Stomach (tissue), 9 donors: ENCODE results near the gene UXS1. TPM values are rescaled to one million over a fixed set of nuclear protein-coding genes. Genes with fewer than 3 reads are reported as not detected.

Source experiments
- DNase-seq, 2 donors: peaks; one replicate each; pipeline versions ENCODE4 v3.0.0 to v3.0.0-alpha.2; 2013 to 2019
- H3K27ac ChIP-seq, 5 donors: fragments of 200-600 bp in 4 of 5; sonication (generic) in 4 of 5; one replicate each; pipeline ENCODE4 v1.5.1; 2013 to 2019; ENCODE audit warnings: mild to moderate bottlenecking in 1 of 5, moderate library complexity in 1 of 5
- H3K27me3 ChIP-seq, 3 donors: fragments of 200-600 bp; sonication (generic); one replicate each; pipeline ENCODE4 v1.5.1; 2017 to 2019; ENCODE audit warnings: mixed run types in 1 of 3
- H3K36me3 ChIP-seq, 4 donors: fragments of 200-600 bp; sonication (generic); 1 replicate in 3 of 4; 2 replicates in 1 of 4; pipeline ENCODE4 v1.5.1; 2016 to 2019
- H3K4me1 ChIP-seq, 4 donors: fragments of 200-600 bp; sonication (generic); one replicate each; pipeline ENCODE4 v1.5.1; 2016 to 2019
- H3K4me3 ChIP-seq, 4 donors: fragments of 200-600 bp; sonication (generic) in 3 of 4; one replicate each; pipeline ENCODE4 v1.5.1; 2016 to 2019; ENCODE audit warnings: mild to moderate bottlenecking in 1 of 4
- H3K9me3 ChIP-seq, 4 donors: fragments of 200-600 bp; sonication (generic); one replicate each; pipeline ENCODE4 v1.5.1; 2016 to 2019
- EP300 ChIP-seq: sonication (generic); formaldehyde crosslinking; IDR thresholded peaks from one replicate; pipeline ENCODE4 v1.6.1; 2017; ENCODE audit warnings: antibody characterized with exemption
- POLR2A ChIP-seq, 4 donors: fragments of 450-650 bp; IDR thresholded peaks; one replicate each; pipeline ENCODE4 v1.6.1; 2016; ENCODE audit warnings: antibody characterized with exemption in 4 of 4, control low read depth in 2 of 4, mild to moderate bottlenecking in 1 of 4, moderate library complexity in 1 of 4
- POLR2AphosphoS5 ChIP-seq, 3 donors: sonication (generic); formaldehyde crosslinking; IDR thresholded peaks; one replicate each; pipeline ENCODE4 v1.6.1; 2016; ENCODE audit warnings: antibody characterized with exemption in 3 of 3
- WGBS, 5 donors: extraction: QIAGEN DNeasy Blood & Tissue Kit in 3 of 5; methylation state at CpG; one replicate each; pipeline versions ENCODE4 v1.1.5 to v1.1.7; 2013 to 2018; 5-methylcytosine and 5-hydroxymethylcytosine counted together
- intact Hi-C: fragments of 100-400 bp; cut with DNase I; formaldehyde crosslinking; loops from one replicate; pipeline ENCODE4 v1.15.1; 2023; ENCODE audit warnings: low total_unique reads
- polyA plus RNA-seq, 3 donors: library from polyadenylated mRNA; stranded (reverse); fragments of 200-250 nt; gene quantifications; one replicate each; pipeline ENCODE4 v1.2.3, GENCODE V29; 2013
- total RNA-seq, 5 donors: library from RNA; depleted of rRNA; stranded (reverse); fragments of >200 nt; gene quantifications; one replicate each; pipeline versions ENCODE4 v1.1.0 to v1.2.3, GENCODE V29; 2014 to 2016
- TF ChIP-seq, protein P1 (sequence below), 7 experiments: fragments of 450-650 bp in 4 of 7; fragments of 200-600 bp in 3 of 7; sonication (generic) in 3 of 7; IDR thresholded peaks; one replicate each; pipeline ENCODE4 v1.5.1; 2016 to 2019; ENCODE audit warnings: antibody characterized with exemption in 7 of 7, control low read depth in 2 of 7, mild to moderate bottlenecking in 1 of 7
- donor health status: healthy with polysubstance abuse.
- donor health status: Bipolar disorder and iron deficiency.
- donor health status: healthy.

UXS1 gene
- total and polyA plus RNA-seq, 8 donors, result 7.0 to 111 (median 16.8) TPM

DNA sequence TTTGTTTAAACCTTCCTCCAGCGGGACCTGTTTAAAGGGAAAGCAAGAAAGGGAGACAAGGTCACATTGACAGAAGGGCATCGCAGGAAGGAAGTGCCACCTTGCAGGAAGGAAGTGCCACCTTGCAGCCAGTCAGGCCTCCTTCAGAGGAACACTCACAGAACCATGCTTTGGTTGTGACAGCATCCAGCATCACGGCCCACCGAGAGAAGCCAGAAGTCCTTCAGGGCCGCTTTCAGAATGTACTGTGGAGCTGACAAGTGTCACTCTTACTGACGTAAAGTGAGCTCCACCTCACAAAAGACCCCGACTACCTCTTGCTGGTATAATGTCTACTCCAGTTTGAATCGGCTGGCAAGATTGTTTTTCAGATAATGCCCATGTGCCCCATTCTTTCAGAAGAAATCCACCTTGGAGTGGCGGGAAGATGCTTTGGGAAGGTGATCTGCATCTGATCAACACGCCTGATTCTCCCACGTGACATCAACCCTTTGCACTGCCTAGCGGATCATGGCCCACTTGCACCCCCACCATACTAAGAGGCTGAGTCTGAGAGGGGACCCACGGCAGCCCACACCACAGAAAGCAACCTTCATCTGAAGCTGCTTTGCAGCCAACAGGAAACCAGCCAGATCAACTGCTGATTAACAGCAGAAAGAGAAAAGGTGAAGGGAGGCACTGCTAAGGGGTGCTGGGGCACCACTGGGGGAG, 99.8 kb downstream of the UXS1 start:
- 78 to 85% (median 81%) methylated on average over 13 of the region's 13 CpGs for WGBS, 5 donors
- Histone ChIP-seq H3K4me3 (no peak overlapping the region), H3K4me1 (peaks cover 0 to 5% (median 0%) of the 10 kb centered on the region in 4 donors), H3K36me3 (peaks cover 12 to 68% (median 60%) of the 10 kb centered on the region in 4 donors), H3K27me3 (no peaks in the 10 kb centered on the region), H3K27ac (peak overlapping the region in 1 of 5 donors; percentile 19), H3K9me3 (no peaks in the 10 kb centered on the region)
- intact Hi-C loops, result loop anchor here (10.0 kb wide), 1 partner anchor 519 kb away; no protein-coding TSS in a partner anchor
- no peak for TF ChIP-seq POLR2AphosphoS5 (IDR thresholded peaks at IDR 0.05)
- TF ChIP-seq EP300, result no peak
- no peak for TF ChIP-seq POLR2A (IDR thresholded peaks at IDR 0.05)
- TF ChIP-seq, protein P1, sequence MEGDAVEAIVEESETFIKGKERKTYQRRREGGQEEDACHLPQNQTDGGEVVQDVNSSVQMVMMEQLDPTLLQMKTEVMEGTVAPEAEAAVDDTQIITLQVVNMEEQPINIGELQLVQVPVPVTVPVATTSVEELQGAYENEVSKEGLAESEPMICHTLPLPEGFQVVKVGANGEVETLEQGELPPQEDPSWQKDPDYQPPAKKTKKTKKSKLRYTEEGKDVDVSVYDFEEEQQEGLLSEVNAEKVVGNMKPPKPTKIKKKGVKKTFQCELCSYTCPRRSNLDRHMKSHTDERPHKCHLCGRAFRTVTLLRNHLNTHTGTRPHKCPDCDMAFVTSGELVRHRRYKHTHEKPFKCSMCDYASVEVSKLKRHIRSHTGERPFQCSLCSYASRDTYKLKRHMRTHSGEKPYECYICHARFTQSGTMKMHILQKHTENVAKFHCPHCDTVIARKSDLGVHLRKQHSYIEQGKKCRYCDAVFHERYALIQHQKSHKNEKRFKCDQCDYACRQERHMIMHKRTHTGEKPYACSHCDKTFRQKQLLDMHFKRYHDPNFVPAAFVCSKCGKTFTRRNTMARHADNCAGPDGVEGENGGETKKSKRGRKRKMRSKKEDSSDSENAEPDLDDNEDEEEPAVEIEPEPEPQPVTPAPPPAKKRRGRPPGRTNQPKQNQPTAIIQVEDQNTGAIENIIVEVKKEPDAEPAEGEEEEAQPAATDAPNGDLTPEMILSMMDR (IDR thresholded peaks at IDR 0.05), result no peak
- peak in 1 of 2 donors; percentile 47 for DNase-seq

DNA sequence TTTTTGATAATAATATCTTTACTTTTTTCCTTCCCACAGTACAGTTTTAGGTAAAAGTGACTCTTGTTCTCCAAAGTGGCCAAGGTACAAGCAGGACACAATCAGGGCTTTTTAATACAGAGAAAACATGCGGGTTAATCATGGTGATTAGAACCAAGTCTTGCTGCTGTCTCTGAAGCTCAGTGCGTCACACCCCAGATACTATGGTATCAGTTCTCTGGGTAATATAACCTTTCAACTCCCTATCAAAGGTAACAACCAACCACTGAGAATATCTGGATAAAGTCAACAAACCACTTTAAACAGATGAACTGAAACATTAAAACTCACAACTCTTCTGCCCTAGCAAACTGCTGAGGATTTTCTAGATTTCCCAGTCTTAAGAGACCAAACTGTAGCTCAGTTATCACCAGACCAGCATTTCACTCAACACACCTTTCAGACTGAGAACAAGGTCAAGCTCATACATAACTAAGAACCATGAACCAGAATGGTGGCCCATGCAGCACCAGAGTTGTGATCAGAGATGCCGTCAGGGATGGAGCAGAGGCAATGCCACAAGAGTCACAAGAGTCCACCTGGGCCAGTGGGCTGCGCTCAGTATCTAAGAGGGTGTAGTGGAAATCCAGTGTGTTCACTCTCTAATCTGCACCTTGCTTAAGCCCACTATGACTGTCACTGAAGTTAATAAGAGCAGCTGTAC, 103.0 kb downstream of the UXS1 start:
- no peak for DNase-seq
- Histone ChIP-seq H3K9me3 (no peaks in the 10 kb centered on the region), H3K4me1 (no peaks in the 10 kb centered on the region), H3K27me3 (no peaks in the 10 kb centered on the region), H3K27ac (no peak overlapping the region), H3K4me3 (no peak overlapping the region), H3K36me3 (peaks cover 5 to 39% (median 31%) of the 10 kb centered on the region in 4 donors)
- 83 to 90% (median 85%) methylated on average over 4 of the region's 4 CpGs for WGBS, 5 donors
- intact Hi-C loops, result loop anchor here (10.0 kb wide), 1 partner anchor 516 kb away; no protein-coding TSS in a partner anchor
- TF ChIP-seq POLR2AphosphoS5 (IDR thresholded peaks at IDR 0.05) (no peak), POLR2A (IDR thresholded peaks at IDR 0.05) (no peak), EP300 (no peak)
- TF ChIP-seq, protein P1 (IDR thresholded peaks at IDR 0.05), result no peak

DNA sequence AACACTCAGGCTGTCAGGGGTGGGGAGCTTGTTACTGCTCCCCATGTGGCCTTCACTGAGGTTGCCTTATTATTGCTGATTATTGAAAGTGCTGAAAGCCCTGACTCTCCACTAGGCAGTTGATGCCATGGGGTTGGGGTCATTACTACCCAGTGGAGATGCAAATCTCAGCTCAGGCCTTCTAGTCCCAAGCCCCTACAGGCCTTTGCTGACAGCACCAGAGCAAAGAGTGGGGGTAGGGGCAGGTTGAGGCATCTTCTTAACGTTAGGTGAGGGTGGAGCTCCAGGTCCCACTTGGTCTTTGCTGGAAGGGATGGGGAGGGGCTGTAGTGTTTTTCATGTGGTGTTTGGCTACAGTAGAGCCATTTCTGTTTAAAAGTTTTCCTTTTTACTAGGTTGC, 104.5 kb downstream of the UXS1 start:
- Histone ChIP-seq H3K4me3 (no peak overlapping the region), H3K27me3 (no peaks in the 10 kb centered on the region), H3K9me3 (no peaks in the 10 kb centered on the region), H3K36me3 (peaks cover 5 to 24% (median 21%) of the 10 kb centered on the region in 4 donors), H3K27ac (no peak overlapping the region), H3K4me1 (peaks cover 0 to 7% (median 2%) of the 10 kb centered on the region in 4 donors)
- no peak for TF ChIP-seq POLR2AphosphoS5 (IDR thresholded peaks at IDR 0.05)
- no peak for TF ChIP-seq EP300
- no peak for TF ChIP-seq POLR2A (IDR thresholded peaks at IDR 0.05)
- TF ChIP-seq, protein P1 (IDR thresholded peaks at IDR 0.05), result no peak
- intact Hi-C loops, result loop anchor here (10.0 kb wide), 1 partner anchor 515 kb away; no protein-coding TSS in a partner anchor
- no peak for DNase-seq
- 63 to 91% (median 73%) methylated on average over 1 of the region's 1 CpG for whole genome bisulfite sequencing, 5 donors

DNA sequence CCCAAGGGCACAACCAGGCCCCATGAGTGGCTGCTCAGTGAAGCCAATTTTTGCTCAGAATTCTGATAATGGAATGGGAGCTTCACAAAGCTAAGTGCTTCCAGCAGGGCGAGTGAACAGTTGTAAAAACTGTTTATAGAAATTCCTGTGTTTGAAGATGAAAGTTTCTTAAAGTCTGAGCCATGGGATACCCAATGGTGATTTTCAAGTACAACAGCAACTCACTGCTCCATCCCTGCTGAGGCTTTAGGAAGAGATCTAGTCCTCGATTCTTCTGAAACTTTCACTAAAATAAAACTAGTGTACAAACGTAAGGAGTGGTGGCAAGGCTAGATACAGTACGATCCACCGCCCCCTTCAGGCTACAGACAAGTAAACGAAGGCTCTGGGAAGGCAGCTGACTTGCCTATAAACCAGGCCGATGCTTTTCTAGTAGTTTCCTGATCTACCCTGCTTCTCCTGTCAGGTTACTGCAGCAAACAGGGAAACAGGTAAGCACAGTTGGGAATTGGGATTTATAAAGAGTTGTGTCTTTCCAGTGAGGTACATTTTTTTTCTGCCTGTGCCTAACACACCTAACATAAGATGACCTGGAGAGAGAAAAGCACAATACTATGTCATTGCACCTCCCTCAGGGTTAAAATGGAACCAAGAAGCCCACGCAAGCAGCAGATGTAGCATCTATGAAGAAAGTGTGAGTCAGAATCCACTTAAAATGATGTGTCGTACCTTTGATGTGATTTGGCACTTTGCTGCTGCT, 108.7 kb downstream of the UXS1 start:
- TF ChIP-seq EP300 (no peak), POLR2AphosphoS5 (IDR thresholded peaks at IDR 0.05) (no peak)
- TF ChIP-seq, protein P1 (IDR thresholded peaks at IDR 0.05), result peak in 4 of 7 experiments; percentile 8 to 24 (median 16)
- Histone ChIP-seq H3K27ac (no peak overlapping the region), H3K4me3 (no peak overlapping the region), H3K4me1 (peaks cover 0 to 7% (median 2%) of the 10 kb centered on the region in 4 donors), H3K27me3 (no peaks in the 10 kb centered on the region), H3K9me3 (no peaks in the 10 kb centered on the region), H3K36me3 (no peaks in the 10 kb centered on the region)
- 31 to 47% (median 39%) methylated on average over 9 of the region's 9 CpGs for WGBS, 5 donors
- DNase-seq, result peak; percentile 45 to 73
- intact Hi-C loops, result no loop called here
